ENCODE data around the gene KCNQ2.

Gene KCNQ2

DNA sequence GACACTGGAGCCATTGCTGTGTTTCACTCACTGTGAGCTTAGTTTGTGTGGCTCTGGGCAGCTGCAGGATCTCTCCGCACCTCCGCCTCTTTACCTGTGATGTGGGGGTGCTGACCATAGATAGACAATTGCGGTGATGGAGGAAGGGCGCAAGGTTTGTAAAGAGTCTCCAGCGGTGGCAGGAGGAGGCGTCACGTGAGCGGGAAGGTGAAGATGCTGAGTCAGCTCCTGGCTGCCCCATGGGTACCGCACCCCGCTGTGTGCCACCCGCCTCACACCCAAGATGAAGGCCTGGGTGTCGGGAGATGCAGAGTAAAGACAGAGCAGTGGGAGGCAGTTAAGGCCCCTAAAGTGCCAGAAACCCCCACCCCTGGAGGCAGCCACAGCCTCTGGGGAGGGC is 9.0 kb upstream of the KCNQ2 start:
- TF ChIP-seq TCF12 (IDR thresholded peaks at IDR 0.05; ENCODE audit: low read depth): no peak
- no peak for TF ChIP-seq EP300 (IDR thresholded peaks at IDR 0.05; ENCODE audit: borderline replicate concordance)
- TF ChIP-seq YY1 (IDR thresholded peaks at IDR 0.05; ENCODE audit: low read depth): no peak
- TF ChIP-seq, protein P1, sequence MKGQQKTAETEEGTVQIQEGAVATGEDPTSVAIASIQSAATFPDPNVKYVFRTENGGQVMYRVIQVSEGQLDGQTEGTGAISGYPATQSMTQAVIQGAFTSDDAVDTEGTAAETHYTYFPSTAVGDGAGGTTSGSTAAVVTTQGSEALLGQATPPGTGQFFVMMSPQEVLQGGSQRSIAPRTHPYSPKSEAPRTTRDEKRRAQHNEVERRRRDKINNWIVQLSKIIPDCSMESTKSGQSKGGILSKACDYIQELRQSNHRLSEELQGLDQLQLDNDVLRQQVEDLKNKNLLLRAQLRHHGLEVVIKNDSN (IDR thresholded peaks at IDR 0.05): peak; percentile 89
- TF ChIP-seq TEAD4 (IDR thresholded peaks at IDR 0.05): no peak
- TF ChIP-seq, protein P2, sequence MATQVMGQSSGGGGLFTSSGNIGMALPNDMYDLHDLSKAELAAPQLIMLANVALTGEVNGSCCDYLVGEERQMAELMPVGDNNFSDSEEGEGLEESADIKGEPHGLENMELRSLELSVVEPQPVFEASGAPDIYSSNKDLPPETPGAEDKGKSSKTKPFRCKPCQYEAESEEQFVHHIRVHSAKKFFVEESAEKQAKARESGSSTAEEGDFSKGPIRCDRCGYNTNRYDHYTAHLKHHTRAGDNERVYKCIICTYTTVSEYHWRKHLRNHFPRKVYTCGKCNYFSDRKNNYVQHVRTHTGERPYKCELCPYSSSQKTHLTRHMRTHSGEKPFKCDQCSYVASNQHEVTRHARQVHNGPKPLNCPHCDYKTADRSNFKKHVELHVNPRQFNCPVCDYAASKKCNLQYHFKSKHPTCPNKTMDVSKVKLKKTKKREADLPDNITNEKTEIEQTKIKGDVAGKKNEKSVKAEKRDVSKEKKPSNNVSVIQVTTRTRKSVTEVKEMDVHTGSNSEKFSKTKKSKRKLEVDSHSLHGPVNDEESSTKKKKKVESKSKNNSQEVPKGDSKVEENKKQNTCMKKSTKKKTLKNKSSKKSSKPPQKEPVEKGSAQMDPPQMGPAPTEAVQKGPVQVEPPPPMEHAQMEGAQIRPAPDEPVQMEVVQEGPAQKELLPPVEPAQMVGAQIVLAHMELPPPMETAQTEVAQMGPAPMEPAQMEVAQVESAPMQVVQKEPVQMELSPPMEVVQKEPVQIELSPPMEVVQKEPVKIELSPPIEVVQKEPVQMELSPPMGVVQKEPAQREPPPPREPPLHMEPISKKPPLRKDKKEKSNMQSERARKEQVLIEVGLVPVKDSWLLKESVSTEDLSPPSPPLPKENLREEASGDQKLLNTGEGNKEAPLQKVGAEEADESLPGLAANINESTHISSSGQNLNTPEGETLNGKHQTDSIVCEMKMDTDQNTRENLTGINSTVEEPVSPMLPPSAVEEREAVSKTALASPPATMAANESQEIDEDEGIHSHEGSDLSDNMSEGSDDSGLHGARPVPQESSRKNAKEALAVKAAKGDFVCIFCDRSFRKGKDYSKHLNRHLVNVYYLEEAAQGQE (IDR thresholded peaks at IDR 0.05; ENCODE audit: low read depth): no peak
- TF ChIP-seq, protein P3, sequence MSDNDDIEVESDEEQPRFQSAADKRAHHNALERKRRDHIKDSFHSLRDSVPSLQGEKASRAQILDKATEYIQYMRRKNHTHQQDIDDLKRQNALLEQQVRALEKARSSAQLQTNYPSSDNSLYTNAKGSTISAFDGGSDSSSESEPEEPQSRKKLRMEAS (IDR thresholded peaks at IDR 0.05): 0 out of 2 replicates have a peak, but pooled peaks have one; percentile 23
- TF ChIP-seq ZBTB7A (IDR thresholded peaks at IDR 0.05; ENCODE audit: low read depth): no peak

DNA sequence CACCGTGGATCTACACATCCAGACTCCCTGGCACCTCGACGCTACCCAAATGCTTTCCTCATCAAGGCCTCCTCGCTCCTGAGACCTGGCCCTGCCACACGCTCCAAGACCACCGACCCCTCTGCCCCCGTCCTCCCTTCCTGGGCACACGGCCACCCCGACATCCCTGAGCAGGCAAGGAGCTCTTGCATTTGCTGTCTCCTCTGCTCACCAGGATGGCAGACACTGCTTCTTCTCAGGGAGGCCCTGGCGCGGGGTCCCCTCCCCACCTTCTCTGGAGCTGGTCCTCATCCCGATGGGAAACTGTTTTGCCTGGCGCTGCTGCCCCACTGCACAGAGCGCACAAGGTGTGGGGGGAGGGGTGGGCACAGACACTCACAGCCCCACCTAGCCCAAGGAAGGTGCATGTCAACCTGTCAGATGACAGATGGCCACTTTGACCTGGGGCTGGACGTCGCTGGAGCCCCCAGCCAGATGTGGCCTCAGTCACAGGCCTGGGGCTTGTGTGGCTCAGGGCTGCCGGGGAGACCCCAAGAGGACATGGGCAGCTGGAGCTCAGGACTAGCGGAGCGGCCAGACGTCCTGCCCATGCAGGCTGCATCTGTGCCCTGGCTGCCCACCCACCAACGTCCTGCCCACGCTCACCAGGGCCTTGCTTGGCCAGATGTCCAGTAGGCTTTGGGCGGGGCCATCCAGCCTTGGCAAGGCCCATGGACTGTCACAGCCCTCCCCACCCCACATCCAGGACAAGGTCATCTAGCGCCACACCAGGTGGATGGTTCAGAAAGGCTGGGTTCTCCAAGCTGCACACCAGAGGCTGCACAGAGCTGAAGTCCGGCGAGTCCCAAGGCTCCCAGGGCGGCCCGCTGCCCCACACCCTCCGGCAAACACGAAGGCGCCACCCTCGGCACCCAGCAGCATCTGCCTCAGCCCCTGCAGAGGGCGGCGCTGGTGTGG is 6.2 kb upstream of the KCNQ2 start:
- TF ChIP-seq, protein P1 (IDR thresholded peaks at IDR 0.05): no peak
- no peak for TF ChIP-seq EP300 (IDR thresholded peaks at IDR 0.05; ENCODE audit: borderline replicate concordance)
- no peak for TF ChIP-seq ZBTB7A (IDR thresholded peaks at IDR 0.05; ENCODE audit: low read depth)
- TF ChIP-seq FOXM1 (IDR thresholded peaks at IDR 0.05; ENCODE audit: borderline replicate concordance, low read depth): no peak

DNA sequence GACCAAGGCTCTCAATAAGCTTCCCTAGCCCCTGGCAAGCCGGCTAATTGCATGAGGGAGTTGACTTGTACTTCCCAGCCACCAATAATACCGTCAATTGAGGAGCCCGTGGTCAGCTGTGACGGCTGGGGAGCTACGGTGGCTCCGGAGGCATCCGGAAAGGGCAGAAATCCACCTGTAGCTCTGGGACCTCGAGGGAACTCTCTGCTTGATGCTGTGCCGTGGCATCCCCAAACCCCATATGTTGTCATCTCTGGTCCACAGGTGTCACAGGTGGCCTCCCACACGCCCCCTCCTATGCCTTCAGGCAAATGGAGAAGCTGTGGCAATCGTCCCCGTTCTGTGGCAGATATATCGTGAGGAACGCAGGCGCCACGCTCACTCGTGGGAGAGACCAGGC is 5.5 kb upstream of the KCNQ2 start:
- TF ChIP-seq TAF1 (IDR thresholded peaks at IDR 0.05; ENCODE audit: low read depth) (no peak), ZBTB7A (IDR thresholded peaks at IDR 0.05; ENCODE audit: low read depth) (no peak), EP300 (IDR thresholded peaks at IDR 0.05; ENCODE audit: borderline replicate concordance) (no peak), NFIC (IDR thresholded peaks at IDR 0.05) (no peak), TEAD4 (IDR thresholded peaks at IDR 0.05) (no peak), FOXM1 (IDR thresholded peaks at IDR 0.05; ENCODE audit: borderline replicate concordance, low read depth) (no peak), TCF12 (IDR thresholded peaks at IDR 0.05; ENCODE audit: low read depth) (no peak), RAD21 (IDR thresholded peaks at IDR 0.05; ENCODE audit: low read depth) (no peak), CREB1 (IDR thresholded peaks at IDR 0.05; ENCODE audit: low read depth) (no peak), EGR1 (IDR thresholded peaks at IDR 0.05) (no peak)
- TF ChIP-seq, protein P1 (IDR thresholded peaks at IDR 0.05): no peak
- TF ChIP-seq, protein P3 (IDR thresholded peaks at IDR 0.05): no peak
- TF ChIP-seq, protein P2 (IDR thresholded peaks at IDR 0.05; ENCODE audit: low read depth): no peak

DNA sequence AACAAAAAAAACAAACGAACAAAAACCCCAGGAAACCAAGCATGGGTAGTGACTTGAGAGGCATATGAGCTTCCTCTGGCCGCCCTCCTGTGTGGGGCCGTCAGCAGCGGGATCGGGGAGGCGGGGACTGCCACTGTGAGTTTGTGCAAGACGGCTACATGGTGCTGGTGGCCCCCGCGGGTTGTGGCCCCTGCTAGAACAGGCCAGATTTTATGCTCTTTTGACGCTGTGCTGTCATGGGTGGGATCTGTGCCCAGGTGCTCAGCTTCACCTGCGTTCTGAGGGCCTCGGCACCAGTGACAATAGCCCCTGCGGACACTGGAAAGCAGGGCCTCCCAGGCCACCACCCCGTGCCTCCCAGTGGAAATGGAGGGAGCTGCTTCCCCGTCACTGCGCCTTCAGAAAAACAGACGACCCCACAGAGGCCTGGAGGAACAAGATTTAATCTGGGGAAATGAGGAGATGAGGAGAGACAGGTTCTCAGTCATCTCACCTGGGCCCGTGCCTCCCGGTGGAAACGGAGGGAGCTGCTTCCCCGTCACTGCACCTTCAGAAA is 4.7 kb upstream of the KCNQ2 start:
- TF ChIP-seq, protein P2 (IDR thresholded peaks at IDR 0.05; ENCODE audit: low read depth): no peak
- no peak for TF ChIP-seq ZBTB7A (IDR thresholded peaks at IDR 0.05; ENCODE audit: low read depth)
- TF ChIP-seq EP300 (IDR thresholded peaks at IDR 0.05; ENCODE audit: borderline replicate concordance): no peak
- no peak for TF ChIP-seq NFIC (IDR thresholded peaks at IDR 0.05)
- no peak for TF ChIP-seq FOXM1 (IDR thresholded peaks at IDR 0.05; ENCODE audit: borderline replicate concordance, low read depth)
- no peak for TF ChIP-seq TAF1 (IDR thresholded peaks at IDR 0.05; ENCODE audit: low read depth)
- TF ChIP-seq EGR1 (IDR thresholded peaks at IDR 0.05): no peak
- TF ChIP-seq YY1 (IDR thresholded peaks at IDR 0.05; ENCODE audit: low read depth): no peak
- TF ChIP-seq, protein P3 (IDR thresholded peaks at IDR 0.05): no peak
- no peak for TF ChIP-seq CREB1 (IDR thresholded peaks at IDR 0.05; ENCODE audit: low read depth)
- TF ChIP-seq, protein P1 (IDR thresholded peaks at IDR 0.05): no peak
- no peak for TF ChIP-seq RAD21 (IDR thresholded peaks at IDR 0.05; ENCODE audit: low read depth)
- TF ChIP-seq TCF12 (IDR thresholded peaks at IDR 0.05; ENCODE audit: low read depth): no peak
- no peak for TF ChIP-seq TEAD4 (IDR thresholded peaks at IDR 0.05)
- no peak for TF ChIP-seq CEBPB (IDR thresholded peaks at IDR 0.05)
